GM12873 (cell line): ENCODE results near the gene NXPH3.

Experiments used
- TF ChIP-seq, protein P1 (sequence below): IDR thresholded peaks from 2 replicates; pipeline ENCODE4 v1.5.1; 2012; ENCODE audit warnings: low read depth, mild to moderate bottlenecking, moderate library complexity, low read length, control low read depth; ENCODE audit not compliant: insufficient read depth; ENCODE audit errors: missing control alignments

The NXPH3 gene

GRCh38 chr17:49557312-49558024 is 18.2 kb upstream of the NXPH3 start:
- TF ChIP-seq, protein P1, sequence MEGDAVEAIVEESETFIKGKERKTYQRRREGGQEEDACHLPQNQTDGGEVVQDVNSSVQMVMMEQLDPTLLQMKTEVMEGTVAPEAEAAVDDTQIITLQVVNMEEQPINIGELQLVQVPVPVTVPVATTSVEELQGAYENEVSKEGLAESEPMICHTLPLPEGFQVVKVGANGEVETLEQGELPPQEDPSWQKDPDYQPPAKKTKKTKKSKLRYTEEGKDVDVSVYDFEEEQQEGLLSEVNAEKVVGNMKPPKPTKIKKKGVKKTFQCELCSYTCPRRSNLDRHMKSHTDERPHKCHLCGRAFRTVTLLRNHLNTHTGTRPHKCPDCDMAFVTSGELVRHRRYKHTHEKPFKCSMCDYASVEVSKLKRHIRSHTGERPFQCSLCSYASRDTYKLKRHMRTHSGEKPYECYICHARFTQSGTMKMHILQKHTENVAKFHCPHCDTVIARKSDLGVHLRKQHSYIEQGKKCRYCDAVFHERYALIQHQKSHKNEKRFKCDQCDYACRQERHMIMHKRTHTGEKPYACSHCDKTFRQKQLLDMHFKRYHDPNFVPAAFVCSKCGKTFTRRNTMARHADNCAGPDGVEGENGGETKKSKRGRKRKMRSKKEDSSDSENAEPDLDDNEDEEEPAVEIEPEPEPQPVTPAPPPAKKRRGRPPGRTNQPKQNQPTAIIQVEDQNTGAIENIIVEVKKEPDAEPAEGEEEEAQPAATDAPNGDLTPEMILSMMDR, result peak; percentile 76

DNA sequence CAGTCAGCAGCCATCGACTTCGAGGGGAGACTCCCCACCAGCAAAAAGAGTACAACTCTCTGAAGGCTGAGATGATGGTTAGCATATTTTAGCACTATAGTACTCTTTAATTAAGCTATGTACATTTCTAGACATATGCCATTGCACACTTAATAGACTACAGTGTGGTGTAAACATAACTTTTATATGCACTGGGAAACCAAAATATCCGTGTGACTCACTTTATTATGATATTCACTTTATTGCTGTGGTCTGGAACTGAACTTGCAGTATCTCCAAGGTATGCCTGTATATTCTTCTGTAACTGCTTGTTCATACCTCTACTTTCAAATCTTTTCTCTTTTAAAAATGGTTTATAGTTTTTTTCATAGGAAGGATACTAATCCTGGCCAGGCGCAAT is 11.0 kb upstream of the NXPH3 start:
- TF ChIP-seq, protein P1, result no peak

GRCh38 chr17:49565948-49566491 is 9.7 kb upstream of the NXPH3 start:
- TF ChIP-seq, protein P1, result no peak

DNA sequence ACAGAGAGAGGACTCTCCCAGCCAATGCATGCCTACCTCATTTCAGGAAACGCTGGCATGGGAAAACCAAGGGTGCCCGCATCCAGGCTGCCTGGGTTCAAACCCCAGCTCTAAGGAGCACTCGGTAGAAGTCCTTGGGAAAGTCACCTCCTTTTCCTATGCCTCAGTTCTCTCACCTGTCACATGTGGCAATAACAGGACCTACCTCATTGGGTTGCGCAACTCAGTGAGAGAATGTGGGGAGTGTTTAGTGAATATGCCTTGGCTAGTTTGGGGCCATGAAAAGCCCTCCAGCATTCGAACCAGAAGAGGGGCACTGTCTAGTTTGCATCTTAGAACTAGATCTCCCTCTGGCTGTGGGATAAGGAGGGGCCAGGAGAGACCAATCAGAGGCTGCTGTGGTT is 9.0 kb upstream of the NXPH3 start:
- TF ChIP-seq, protein P1, result no peak

DNA sequence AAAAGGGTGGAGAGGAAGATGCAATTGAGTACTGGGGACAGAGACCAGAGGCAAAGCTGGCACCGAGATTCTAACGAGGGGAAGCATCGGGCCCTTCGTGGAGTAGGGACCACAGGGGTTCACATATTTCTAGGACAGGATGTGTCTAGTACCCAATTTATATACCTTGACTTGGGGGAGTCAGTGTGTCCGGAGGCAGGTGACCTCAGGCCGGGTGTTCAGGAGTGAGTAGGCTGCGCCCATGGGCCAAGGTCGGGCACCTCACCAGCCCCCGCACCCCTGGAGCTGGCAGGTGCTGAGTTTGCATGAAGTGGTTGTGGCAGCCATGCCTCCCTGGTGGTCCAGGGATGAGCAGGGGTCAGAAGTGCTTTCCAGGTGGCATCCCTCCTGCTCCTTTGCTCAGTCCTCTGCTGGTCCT is 8.6 kb upstream of the NXPH3 start:
- TF ChIP-seq, protein P1, result no peak

DNA sequence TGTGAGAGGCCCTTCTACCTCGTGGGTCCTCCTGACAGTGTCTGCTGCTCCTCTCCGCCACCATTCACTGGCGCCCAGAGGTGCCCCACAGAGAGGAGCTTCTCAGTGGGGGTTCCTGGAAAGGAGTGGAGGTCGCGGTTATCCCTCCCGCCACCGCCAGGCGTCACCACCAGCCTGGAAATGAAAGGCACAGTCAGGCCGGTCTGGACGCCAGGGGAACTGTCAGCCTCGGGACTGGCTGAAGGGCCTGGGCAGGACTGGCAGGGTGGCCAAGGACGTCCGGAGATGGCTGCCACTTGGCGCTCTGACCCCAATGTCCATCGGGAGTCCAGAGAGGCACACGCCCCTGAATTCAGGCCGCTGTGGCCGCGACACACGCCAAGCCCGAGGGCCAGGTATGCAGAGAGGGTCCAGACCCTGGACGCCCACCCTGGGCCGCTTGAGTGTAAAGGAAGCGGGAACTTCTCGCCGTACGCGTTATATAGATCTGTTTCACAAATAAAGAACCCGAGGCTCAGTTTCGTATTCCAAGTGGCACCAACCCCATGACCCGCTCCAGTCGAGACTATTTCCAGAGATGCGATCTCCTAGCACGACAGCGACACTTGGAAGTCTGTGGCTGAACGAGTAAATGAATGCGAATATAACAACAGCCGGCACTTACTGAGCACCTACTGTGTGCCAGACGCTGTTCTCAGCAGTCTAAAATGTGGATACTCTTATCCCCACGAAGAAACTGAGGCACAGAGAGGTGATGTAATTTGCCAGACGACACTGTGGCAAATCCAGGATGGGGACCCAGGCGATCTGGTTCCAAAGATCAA is 7.6 kb upstream of the NXPH3 start:
- TF ChIP-seq, protein P1, result peak; percentile 94
